Measurements from ENCODE around the gene RASIP1.
"Not testable (repeated sequence)": the region's sequence is repeated elsewhere in the genome, so short reads cannot be mapped to it uniquely, and the experiment has no call there.

The RASIP1 gene

DNA sequence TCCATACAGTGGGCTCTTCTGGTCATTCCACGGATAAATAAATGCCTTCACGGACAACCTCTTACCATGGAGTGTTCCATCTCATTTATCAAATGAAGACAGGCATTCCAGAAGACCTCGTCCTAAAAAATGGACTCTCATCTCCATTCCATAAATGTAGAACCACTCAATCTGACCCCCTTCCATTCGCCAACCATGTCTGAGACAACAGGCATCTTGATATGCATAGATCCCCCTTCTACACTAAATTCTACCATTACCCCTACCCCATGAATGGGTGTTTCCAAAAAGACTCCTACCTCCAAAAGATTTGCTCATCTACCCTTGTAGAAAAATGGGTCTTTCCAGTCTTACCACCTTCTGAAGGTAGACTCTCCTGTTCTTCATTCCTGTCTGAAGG, 9.0 kb downstream of the RASIP1 start:
- DNase-seq: no peak

- DNase-seq: no peak
Observed at GRCh38 chr19:48728911-48729664, 11.3 kb downstream of the RASIP1 start.

GRCh38 chr19:48726556-48726955, 13.9 kb downstream of the RASIP1 start:
- DNase-seq: peak; percentile 65

DNA sequence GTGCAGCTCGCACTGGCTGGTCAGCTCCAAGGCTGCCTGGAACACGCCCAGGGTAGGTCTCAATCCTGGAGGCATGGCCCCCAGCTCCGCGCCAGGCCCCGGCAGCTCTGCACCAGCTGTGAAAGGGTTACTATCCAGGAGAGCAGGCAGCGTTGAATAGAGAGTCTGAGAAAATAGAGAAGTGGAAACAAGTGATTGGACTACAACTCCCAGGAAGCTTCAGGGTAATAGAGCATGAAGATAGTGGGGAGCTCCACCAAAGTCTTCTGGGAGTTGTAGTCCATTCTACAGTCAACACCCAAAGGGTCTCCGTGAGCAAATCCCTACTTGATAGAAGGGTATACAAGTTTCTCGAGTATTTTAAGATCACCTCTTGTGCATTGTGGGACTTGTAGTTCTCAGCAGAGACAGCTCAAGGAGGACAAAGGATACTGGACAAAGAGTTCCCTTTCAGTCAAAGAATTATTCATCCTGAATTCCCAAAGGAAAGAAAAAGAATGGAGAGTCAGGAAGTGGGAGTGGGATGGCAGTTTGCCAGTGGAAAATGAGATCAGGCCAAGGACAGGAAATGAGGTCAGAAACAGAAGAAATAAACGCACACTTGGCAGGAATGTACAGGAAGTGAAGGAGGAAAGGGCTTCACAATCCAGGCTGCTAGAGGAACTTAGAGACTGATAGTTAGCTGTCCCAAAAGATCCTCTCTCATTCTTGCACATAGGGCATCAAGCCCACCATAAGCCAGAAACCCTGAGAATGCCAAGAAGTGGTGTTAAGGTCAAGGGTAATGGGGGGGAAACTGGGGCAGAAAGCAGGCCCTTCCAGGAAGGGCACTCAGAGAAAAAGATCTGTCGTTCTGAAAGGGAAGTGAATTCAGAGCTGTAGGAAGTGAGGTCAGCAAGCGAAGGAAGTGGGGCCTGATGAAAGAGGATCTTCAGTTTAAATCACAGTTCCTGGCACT, 15.3 kb downstream of the RASIP1 start:
- peak; percentile 95 for DNase-seq

DNA sequence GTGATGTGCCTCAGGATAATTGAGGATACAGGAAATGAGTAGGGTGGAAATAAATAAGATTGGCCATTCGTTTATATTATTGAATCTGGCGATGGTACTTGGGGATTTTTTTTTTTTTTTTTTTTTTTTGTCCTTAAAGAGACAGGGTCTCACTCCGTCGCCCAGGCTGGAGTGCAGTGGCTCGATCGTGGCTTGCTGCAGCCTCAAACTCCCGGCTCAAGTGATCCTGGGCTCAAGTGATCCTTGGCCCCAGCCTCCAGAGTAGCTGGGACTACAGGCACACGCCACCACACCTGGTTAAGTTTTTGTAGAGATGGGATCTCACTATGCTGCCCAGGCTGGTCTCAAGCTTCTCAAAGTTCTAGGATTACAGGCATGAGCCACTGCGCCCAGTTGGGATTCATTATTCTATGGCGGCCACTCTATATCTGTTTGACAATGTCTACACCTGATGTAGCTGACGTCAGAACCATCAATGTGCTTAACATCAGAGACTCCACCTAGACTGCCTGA, 18.2 kb downstream of the RASIP1 start:
- no peak for DNase-seq

- peak; percentile 99 for DNase-seq
Observed at GRCh38 chr19:48720613-48721296, 19.7 kb downstream of the RASIP1 start.

- DNase-seq: no peak
Observed at GRCh38 chr19:48720251-48720612, 20.2 kb downstream of the RASIP1 start.

GRCh38 chr19:48719263-48720171, 20.9 kb downstream of the RASIP1 start, which contains the start of gene MAMSTR:
Gene MAMSTR, minus strand, starts transcription at chr19:48719725. Its CDS starts 694 bp downstream, at chr19:48719031.
- no peak for DNase-seq

DNA sequence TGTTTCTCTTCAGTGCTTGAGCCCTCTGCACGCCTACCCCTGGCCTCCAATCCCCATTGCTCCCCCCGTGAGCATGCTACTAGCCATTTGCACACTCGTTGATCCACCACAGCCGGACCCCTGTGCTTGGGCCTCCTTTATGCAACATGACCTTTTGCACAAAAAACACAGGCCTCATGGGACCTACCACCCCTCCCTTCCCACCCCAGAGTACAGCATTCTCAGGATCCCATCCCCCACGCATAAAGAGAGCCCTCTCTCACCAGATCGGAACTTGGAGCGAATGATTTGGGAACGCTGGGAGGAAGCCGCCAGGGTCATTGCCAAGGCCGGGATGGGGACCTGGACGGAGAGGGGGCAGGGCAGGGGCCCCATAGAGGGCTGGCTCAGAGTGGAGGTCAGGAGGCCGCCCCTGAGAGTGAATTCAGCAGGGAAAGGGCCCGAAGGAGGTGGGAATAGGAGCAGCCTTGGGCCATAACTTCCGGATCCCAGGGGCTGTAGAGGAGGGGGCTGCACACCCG, 21.6 kb downstream of the RASIP1 start:
- DNase-seq: no peak

GRCh38 chr19:48718106-48718505, 22.3 kb downstream of the RASIP1 start:
- DNase-seq: not testable (repeated sequence)

DNA sequence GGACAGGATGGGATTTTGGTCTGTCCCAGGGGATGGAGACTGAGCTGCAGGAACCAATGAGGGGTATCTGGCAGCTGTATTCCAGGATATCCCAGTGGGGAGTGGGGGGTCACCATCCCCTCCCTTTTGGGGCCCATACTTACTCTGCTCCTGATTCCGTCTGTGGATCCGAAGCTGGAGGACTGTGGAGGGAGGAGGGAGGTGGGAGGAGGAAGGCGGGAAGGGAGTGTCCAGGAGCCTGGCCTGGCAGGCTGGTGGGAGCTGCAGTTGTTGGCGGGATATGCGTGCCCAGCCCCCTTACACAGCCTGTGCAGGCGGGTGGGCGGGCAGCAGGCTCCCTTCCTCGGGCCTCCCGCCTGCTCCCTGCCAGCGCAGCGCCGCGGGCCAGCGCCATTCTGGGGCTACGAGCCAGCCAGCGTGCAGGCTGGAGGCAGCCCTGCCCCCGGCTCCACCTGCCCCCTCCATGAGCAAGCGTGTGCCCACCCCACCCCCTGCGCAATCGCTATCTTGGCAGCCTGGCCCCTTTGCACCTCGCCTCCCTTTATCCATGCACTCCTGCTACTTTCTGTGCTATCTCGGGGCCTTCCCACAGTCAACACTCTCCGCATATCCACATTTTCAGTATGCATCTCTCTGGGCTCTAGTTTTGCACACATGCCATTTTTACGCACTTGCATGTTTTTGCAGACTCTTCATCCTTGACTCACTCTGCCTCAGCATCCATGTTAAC, 23.7 kb downstream of the RASIP1 start:
- DNase-seq: peak; percentile 52

- no peak for DNase-seq
Observed at GRCh38 chr19:48715681-48716171, 24.7 kb downstream of the RASIP1 start.

- no peak for DNase-seq
Observed at GRCh38 chr19:48714759-48715675, 25.4 kb downstream of the RASIP1 start.

DNA sequence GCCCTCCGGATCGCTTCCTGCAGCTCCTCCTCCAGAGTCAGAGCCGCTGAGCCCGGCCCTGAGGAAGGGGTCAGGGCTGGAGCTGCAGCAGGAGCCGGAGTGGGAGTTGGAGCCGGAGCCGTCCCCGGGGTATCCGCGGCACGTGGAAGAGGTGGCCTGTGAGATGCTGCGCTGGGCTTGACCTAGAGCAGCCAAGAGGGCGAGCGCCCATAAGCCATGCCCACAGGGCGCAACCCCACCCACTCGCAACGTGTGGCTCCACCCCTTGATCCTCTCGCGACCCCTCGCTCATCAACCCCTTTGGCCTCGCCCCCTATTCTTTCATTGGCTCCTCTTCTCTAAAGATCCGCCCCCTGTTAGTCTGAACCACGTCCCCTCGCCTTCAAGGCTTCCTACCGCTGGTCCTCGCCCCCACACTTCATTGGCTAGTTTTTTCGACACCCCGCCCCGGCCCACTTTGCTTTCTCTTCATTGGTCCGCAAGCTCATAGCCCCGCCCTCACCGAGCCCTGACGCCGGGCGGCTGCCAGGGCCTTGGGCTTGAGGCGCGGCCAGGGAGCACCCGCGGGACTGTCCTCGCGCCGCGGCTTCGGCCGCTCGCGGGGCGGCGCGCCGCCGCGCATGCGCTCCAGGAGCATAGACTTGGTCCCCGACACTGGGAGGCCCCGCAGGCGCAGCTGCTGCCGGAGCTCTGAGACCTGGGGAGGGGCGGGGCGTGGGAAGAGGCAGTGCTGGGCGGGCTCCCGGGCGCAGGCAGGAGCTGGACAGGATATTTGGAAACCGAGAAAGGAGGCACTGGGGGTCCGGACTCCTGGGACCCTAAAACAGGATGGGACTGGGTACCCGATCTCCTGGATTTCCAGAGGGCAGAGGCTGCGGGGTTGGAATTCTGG, 26.3 kb downstream of the RASIP1 start:
- peak; percentile 100 for DNase-seq

DNA sequence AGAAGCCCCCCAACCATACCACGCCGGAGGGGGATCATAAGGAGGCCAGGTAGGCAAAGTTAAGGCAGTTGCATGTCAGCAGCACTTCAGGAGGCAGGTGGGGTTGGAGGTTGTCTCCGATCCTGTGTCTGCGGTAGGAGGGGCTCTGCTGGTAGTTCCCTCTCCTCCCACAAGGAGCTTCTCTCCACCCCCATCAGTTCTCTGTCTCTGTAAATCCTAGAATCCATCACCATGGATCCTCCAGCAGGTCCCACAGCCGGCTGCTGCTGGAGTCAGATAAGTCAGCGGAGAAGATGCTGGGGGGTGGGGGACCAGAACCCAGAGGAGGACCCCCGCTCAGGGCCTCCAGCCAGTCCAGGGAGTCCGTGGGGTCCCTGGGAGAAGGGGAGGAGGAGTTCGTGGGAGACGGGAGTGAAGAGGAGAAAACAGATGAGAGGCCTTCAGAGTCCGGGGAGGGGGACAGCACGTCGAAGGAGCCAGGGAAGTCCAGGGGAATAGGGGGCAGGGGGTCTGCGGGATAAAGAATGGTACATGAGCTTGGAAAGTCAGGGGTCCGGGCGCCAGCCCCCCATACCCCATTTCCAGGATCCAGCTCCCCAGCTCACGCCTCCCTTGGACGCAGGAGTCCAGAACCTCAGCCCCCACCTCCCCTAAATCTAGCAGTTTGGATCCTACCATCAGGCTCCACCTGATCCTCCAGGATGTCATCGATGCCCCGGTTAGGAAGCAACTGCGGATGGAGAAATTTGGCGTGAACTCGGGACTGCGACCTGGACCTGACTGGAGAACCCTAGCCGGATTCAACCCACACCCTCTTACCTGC, 27.2 kb downstream of the RASIP1 start:
- peak; percentile 60 for DNase-seq

DNA sequence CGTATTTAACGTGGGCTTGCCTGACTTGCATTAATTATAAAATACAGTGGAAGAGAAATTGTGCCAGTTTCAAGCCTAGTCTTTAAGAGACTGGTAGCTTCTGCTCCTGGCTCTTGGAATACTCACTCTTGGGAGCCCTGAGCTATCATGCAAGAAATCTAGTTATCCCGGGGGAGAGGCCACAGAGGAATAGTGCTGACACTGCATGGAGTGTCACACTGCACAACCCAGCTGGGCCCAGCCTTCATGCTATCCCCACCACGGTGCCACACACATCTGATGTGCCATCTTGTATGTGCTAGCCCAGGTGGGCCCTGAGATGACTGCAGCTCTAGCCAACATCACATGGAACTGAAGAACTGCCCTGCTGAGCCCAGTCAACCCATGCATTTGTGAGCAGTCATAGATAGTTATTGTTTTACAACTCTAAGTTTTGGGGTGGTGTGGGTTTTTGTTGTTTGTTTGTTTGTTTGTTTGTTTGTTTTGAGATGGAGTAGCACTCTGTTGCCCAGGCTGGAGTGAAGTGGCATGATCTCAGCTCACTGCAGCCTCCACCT, 29.2 kb downstream of the RASIP1 start:
- DNase-seq: no peak

DNA sequence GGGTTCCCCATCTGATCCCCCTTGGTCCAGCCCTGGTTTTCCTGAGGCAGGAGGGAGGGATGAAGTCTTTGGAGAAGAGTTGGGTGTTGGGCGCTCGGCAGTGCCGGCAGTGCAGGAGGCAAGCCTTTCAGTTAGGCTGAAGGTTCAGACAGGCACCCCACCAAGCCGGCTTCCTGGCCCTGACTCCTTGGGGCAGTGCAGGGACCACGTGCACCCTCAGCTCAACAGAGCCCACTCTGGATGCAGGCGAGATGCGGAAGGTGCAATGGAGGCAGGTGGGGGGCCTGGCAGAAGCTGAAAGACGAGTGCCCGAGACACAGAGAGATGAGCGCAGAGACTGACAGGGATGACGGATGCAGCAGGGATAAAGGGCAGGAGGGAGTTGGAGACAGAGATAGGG, 31.9 kb downstream of the RASIP1 start:
- no peak for DNase-seq

All from hematopoietic multipotent progenitor cell treated with erythropoietin and hydrocortisone succinate and interleukin-3 and kit ligand, for 4 days (in vitro differentiated cells).